ENCODE measurements around the gene NSUN3. TPM values are rescaled to one million over a fixed set of nuclear protein-coding genes. Genes with fewer than 3 reads are reported as not detected.
A peak's percentile ranks its signal among the peaks of the same experiment; 100 is the strongest.

NSUN3 gene
- total RNA-seq, 1 donor from 2014 or later = 18.0 TPM

- intact Hi-C loops (cut with DNase I) = no loop called here
- no peak for TF ChIP-seq CTCF (IDR thresholded peaks at IDR 0.05)
Observed at GRCh38 chr3:94089126-94089525, 26.3 kb downstream of the NSUN3 start.

GRCh38 chr3:94092086-94092485, 29.2 kb downstream of the NSUN3 start:
- H3K36me3 ChIP-seq = peaks cover 53% of the 10 kb centered on the region
- intact Hi-C loops (cut with DNase I) = no loop called here
- H3K4me1 ChIP-seq = no peaks in the 10 kb centered on the region
- DNase-seq (no peak), ATAC-seq (peak; percentile 83)
- TF ChIP-seq CTCF (IDR thresholded peaks at IDR 0.05) = no peak
- H3K27ac ChIP-seq = no peak overlapping the region
- H3K9me3 ChIP-seq = no peaks in the 10 kb centered on the region
- H3K27me3 ChIP-seq = no peaks in the 10 kb centered on the region
- H3K4me3 ChIP-seq = no peak overlapping the region

More at GRCh38 chr3:94089126-94089525, 26.3 kb downstream of the NSUN3 start:
- ATAC-seq = no peak
- no peak overlapping the region for H3K4me3 ChIP-seq
- DNase-seq = no peak
- no peaks in the 10 kb centered on the region for H3K27me3 ChIP-seq
- H3K9me3 ChIP-seq = no peaks in the 10 kb centered on the region
- no peaks in the 10 kb centered on the region for H3K4me1 ChIP-seq
- H3K27ac ChIP-seq = no peak overlapping the region
- H3K36me3 ChIP-seq = peaks cover 44% of the 10 kb centered on the region

- H3K4me3 ChIP-seq = no peak overlapping the region
- intact Hi-C loops (cut with DNase I) = no loop called here
- no peak overlapping the region for H3K27ac ChIP-seq
- TF ChIP-seq CTCF (IDR thresholded peaks at IDR 0.05) = no peak
- ATAC-seq = no peak
- no peak for DNase-seq
- H3K27me3 ChIP-seq = no peaks in the 10 kb centered on the region
- H3K36me3 ChIP-seq = peaks cover 57% of the 10 kb centered on the region
- no peaks in the 10 kb centered on the region for H3K9me3 ChIP-seq
- H3K4me1 ChIP-seq = no peaks in the 10 kb centered on the region
Observed at GRCh38 chr3:94093151-94093550, 30.3 kb downstream of the NSUN3 start.

GRCh38 chr3:94095111-94095510, 32.2 kb downstream of the NSUN3 start:
- no peaks in the 10 kb centered on the region for H3K9me3 ChIP-seq
- H3K27me3 ChIP-seq = no peaks in the 10 kb centered on the region
- DNase-seq (no peak), ATAC-seq (no peak)
- no peak overlapping the region for H3K4me3 ChIP-seq
- no peak for TF ChIP-seq CTCF (IDR thresholded peaks at IDR 0.05)
- no peak overlapping the region for H3K27ac ChIP-seq
- intact Hi-C loops (cut with DNase I) = no loop called here
- H3K36me3 ChIP-seq = peaks cover 65% of the 10 kb centered on the region
- H3K4me1 ChIP-seq = no peaks in the 10 kb centered on the region

GRCh38 chr3:94098452-94098851, 35.6 kb downstream of the NSUN3 start:
- Histone ChIP-seq H3K9me3 (no peaks in the 10 kb centered on the region), H3K27ac (no peak overlapping the region), H3K36me3 (peaks cover 80% of the 10 kb centered on the region), H3K27me3 (no peaks in the 10 kb centered on the region), H3K4me1 (no peaks in the 10 kb centered on the region), H3K4me3 (no peak overlapping the region)
- intact Hi-C loops (cut with DNase I) = no loop called here
- DNase-seq (no peak), ATAC-seq (peak; percentile 83)
- no peak for TF ChIP-seq CTCF (IDR thresholded peaks at IDR 0.05)

- Histone ChIP-seq H3K4me3 (no peak overlapping the region), H3K27ac (no peak overlapping the region), H3K36me3 (peaks cover 80% of the 10 kb centered on the region), H3K4me1 (no peaks in the 10 kb centered on the region), H3K27me3 (no peaks in the 10 kb centered on the region), H3K9me3 (no peaks in the 10 kb centered on the region)
- no peak for ATAC-seq
- no peak for DNase-seq
- intact Hi-C loops (cut with DNase I) = no loop called here
- TF ChIP-seq CTCF (IDR thresholded peaks at IDR 0.05) = no peak
Observed at GRCh38 chr3:94099311-94099710, 36.5 kb downstream of the NSUN3 start.

All from upper lobe of right lung (tissue), 1 donor.